ENCODE data around the gene FLT3.

FLT3 gene

DNA sequence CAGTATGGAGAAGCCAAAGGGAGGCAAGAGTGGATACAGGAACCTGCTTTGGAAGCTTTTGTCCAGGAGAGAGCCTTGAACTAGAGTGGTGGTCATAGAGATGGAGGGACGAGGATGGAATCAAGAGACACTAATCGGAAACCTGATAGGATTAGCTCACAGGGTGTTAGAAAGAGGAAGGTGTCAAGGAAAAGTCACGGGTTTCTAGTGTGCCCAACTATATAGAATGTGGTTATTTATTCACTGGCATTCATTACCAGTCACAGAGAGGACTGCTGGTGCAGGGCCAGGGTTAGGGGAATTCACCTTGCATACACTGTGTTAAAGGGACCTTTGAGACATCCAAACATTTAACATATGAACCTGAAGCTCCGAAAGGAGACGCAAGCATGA lies 68.5 kb downstream of the FLT3 start:
- no peak for DNase-seq (ENCODE audit: extremely low read depth, low read depth)
- TF ChIP-seq, protein P1, sequence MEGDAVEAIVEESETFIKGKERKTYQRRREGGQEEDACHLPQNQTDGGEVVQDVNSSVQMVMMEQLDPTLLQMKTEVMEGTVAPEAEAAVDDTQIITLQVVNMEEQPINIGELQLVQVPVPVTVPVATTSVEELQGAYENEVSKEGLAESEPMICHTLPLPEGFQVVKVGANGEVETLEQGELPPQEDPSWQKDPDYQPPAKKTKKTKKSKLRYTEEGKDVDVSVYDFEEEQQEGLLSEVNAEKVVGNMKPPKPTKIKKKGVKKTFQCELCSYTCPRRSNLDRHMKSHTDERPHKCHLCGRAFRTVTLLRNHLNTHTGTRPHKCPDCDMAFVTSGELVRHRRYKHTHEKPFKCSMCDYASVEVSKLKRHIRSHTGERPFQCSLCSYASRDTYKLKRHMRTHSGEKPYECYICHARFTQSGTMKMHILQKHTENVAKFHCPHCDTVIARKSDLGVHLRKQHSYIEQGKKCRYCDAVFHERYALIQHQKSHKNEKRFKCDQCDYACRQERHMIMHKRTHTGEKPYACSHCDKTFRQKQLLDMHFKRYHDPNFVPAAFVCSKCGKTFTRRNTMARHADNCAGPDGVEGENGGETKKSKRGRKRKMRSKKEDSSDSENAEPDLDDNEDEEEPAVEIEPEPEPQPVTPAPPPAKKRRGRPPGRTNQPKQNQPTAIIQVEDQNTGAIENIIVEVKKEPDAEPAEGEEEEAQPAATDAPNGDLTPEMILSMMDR (IDR thresholded peaks at IDR 0.05; ENCODE audit: low read depth, low read length): no peak

DNA sequence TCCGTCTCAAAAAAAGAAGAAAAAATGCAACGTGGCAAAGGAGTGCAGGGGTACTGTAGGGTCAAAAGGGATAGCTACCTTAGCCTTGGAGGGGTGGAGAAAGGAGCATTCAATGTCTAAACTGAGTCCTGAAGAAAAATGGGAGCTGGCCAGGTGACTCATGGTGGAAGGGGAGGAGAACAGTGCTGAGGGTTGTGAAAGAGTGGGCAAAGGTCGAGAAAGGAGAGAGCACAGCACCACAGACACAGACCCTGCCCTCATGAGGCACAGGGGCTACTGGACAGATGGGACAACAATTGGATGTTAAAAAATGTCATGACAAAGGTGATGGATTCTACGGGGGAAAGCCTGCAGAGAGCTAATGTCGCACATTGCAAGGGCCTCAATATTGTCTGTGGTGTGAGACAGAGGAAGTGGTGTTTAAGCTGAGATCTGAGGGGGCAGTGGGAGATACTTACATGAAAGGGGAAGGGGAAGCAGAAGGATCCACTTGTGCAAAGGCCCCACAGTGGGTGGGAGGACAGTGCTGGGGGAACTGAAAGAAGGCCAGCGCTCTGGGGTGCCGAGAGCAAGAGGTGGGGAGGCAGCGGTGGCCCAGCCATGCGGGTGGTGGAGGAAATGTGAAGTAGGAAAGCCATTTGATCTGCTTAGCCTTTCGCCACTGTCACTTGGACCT lies 69.0 kb downstream of the FLT3 start:
- DNase-seq (ENCODE audit: extremely low read depth, low read depth): no peak

GRCh38 chr13:28027607-28028364 lies 72.6 kb downstream of the FLT3 start:
- TF ChIP-seq, protein P1 (IDR thresholded peaks at IDR 0.05; ENCODE audit: low read depth, low read length): no peak
- no peak for DNase-seq (ENCODE audit: extremely low read depth, low read depth)

More for the DNA sequence above, 69.0 kb downstream of the FLT3 start:
- TF ChIP-seq, protein P1 (IDR thresholded peaks at IDR 0.05; ENCODE audit: low read depth, low read length): no peak

- no peak for DNase-seq (ENCODE audit: extremely low read depth, low read depth)
- TF ChIP-seq, protein P1 (IDR thresholded peaks at IDR 0.05; ENCODE audit: low read depth, low read length): no peak
Measured at GRCh38 chr13:28027071-28027470, 73.3 kb downstream of the FLT3 start.

DNA sequence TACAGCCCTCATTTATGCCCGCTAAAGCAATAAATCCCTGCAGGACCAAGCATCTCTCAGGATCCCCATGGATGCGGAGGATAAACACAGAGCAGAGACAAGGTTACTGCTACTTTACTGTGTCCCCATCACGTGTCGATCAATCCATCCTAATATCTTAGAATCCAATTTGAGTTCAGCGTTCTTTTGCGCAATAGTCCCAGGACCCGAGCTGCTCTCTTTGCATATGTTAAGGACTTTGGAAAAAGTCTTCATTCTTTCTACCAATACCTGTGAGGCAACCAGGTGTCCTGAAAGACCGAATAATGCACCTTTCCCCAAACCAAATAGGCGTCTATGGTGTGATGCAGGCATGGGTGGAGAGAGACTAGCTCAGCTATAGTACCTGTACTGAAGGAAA lies 73.9 kb downstream of the FLT3 start:
- TF ChIP-seq, protein P1 (IDR thresholded peaks at IDR 0.05; ENCODE audit: low read depth, low read length): no peak
- no peak for DNase-seq (ENCODE audit: extremely low read depth, low read depth)

GRCh38 chr13:28022848-28023518 lies 77.4 kb downstream of the FLT3 start:
- DNase-seq (ENCODE audit: extremely low read depth, low read depth): no peak
- TF ChIP-seq, protein P1 (IDR thresholded peaks at IDR 0.05; ENCODE audit: low read depth, low read length): no peak

GRCh38 chr13:28014301-28014700 lies 86.1 kb downstream of the FLT3 start:
- TF ChIP-seq, protein P1 (IDR thresholded peaks at IDR 0.05; ENCODE audit: low read depth, low read length): no peak
- no peak for DNase-seq (ENCODE audit: extremely low read depth, low read depth)

Measured in AG09319 (cell line).